Measurements from ENCODE around the gene BTBD9.

GRCh38 chr6:38649744-38650143, 10.0 kb upstream of the BTBD9 start:
- TF ChIP-seq CTCF (IDR thresholded peaks at IDR 0.05; ENCODE audit: insufficient read depth, low read depth, low read length) (no peak), EZH2 (IDR thresholded peaks at IDR 0.05; ENCODE audit: insufficient read depth, low read length) (no peak)
